ENCODE results near the gene CLN6. TPM values are rescaled to one million over a fixed set of nuclear protein-coding genes. Genes with fewer than 3 reads are reported as not detected.

The CLN6 gene
- total and polyA plus RNA-seq, 2 experiments from 2014 or later, result 10.7 to 18.7 TPM

DNA sequence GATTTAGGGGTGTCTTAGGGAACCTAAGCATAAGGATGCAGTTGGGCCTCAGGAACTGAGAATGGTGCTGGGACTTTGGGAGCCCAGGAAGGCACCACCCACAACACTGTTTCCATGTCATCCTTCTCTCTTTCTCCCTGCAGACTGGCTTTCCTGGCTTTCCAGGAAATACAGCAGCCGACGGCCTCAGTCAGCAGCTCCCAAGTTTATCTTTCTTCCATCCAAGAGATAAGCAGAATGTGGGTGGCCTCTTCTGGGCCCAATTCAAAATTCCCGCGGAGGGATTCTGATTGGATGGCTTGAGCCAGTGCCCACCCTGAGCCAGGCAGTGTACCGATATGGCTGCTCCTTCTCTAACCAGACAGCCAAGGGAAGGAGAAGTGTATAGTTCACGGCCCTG, 4.5 kb upstream of the CLN6 start:
- H3K79me2 ChIP-seq, result peaks cover 1% of the 10 kb centered on the region
- no peaks in the 10 kb centered on the region for H3K27me3 ChIP-seq
- no peak overlapping the region for H3K4me3 ChIP-seq
- 32% methylated on average over 6 of the region's 6 CpGs for WGBS (ENCODE audit: low lambda C conversion rate, missing lambda C conversion rate)
- H3K4me1 ChIP-seq (ENCODE audit: insufficient read depth), result peaks cover 37% of the 10 kb centered on the region
- peak overlapping the region; percentile 26 for H2AFZ ChIP-seq
- no peaks in the 10 kb centered on the region for H3K9me2 ChIP-seq (replicated peaks; ENCODE audit: insufficient read depth)
- peak; percentile 53 for DNase-seq (ENCODE audit: low spot score)
- no peaks in the 10 kb centered on the region for H3K36me3 ChIP-seq (replicated peaks; ENCODE audit: insufficient read depth, low read depth)
- no peaks in the 10 kb centered on the region for H3K9me3 ChIP-seq (ENCODE audit: low read depth)
- H4K20me1 ChIP-seq (ENCODE audit: insufficient read depth, poor library complexity, severe bottlenecking), result no peaks in the 10 kb centered on the region
- peak overlapping the region; percentile 51 for H3K4me2 ChIP-seq
- TF ChIP-seq, protein P1, sequence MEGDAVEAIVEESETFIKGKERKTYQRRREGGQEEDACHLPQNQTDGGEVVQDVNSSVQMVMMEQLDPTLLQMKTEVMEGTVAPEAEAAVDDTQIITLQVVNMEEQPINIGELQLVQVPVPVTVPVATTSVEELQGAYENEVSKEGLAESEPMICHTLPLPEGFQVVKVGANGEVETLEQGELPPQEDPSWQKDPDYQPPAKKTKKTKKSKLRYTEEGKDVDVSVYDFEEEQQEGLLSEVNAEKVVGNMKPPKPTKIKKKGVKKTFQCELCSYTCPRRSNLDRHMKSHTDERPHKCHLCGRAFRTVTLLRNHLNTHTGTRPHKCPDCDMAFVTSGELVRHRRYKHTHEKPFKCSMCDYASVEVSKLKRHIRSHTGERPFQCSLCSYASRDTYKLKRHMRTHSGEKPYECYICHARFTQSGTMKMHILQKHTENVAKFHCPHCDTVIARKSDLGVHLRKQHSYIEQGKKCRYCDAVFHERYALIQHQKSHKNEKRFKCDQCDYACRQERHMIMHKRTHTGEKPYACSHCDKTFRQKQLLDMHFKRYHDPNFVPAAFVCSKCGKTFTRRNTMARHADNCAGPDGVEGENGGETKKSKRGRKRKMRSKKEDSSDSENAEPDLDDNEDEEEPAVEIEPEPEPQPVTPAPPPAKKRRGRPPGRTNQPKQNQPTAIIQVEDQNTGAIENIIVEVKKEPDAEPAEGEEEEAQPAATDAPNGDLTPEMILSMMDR (IDR thresholded peaks at IDR 0.05; ENCODE audit: poor library complexity), result no peak
- TF ChIP-seq EZH2phosphoT487 (IDR thresholded peaks at IDR 0.05; ENCODE audit: low read depth, severe bottlenecking, unreplicated experiment), result no peak
- no peak for TF ChIP-seq EZH2 (IDR thresholded peaks at IDR 0.05; ENCODE audit: borderline replicate concordance)
- H3K27ac ChIP-seq, result peak overlapping the region; percentile 6

DNA sequence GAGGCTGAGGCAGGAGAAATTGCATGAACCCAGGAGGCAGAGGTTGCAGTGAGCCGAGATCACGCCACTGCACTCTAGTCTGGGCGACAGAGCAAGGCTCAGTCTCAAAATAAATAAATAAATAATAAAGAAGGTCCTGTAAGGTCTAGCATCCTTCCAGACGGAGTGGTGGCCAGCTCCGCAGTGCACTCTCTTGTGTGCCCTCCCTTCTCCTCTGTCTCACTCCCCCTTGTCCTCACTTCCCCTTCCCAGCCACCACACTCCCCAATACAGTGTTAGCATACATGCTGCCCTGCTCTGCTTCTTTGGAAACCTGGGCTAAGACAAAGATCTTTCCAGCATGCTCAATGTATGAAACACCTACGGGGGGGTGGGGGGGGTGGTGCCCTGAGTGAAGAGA, 3.4 kb upstream of the CLN6 start:
- Histone ChIP-seq H3K27me3 (no peaks in the 10 kb centered on the region), H3K36me3 (replicated peaks; ENCODE audit: insufficient read depth, low read depth) (no peaks in the 10 kb centered on the region), H3K27ac (peak overlapping the region; percentile 56), H3K4me2 (no peak overlapping the region), H3K9me3 (ENCODE audit: low read depth) (no peaks in the 10 kb centered on the region), H4K20me1 (ENCODE audit: insufficient read depth, poor library complexity, severe bottlenecking) (peaks cover 6% of the 10 kb centered on the region), H3K4me3 (no peak overlapping the region), H3K4me1 (ENCODE audit: insufficient read depth) (peaks cover 45% of the 10 kb centered on the region), H3K79me2 (peaks cover 12% of the 10 kb centered on the region), H3K9me2 (replicated peaks; ENCODE audit: insufficient read depth) (no peaks in the 10 kb centered on the region), H2AFZ (no peak overlapping the region)
- WGBS (ENCODE audit: low lambda C conversion rate, missing lambda C conversion rate), result 93% methylated on average over 6 of the region's 6 CpGs
- no peak for TF ChIP-seq EZH2 (IDR thresholded peaks at IDR 0.05; ENCODE audit: borderline replicate concordance)
- no peak for TF ChIP-seq EZH2phosphoT487 (IDR thresholded peaks at IDR 0.05; ENCODE audit: low read depth, severe bottlenecking, unreplicated experiment)
- TF ChIP-seq, protein P1 (IDR thresholded peaks at IDR 0.05; ENCODE audit: poor library complexity), result no peak
- DNase-seq (ENCODE audit: low spot score), result no peak

DNA sequence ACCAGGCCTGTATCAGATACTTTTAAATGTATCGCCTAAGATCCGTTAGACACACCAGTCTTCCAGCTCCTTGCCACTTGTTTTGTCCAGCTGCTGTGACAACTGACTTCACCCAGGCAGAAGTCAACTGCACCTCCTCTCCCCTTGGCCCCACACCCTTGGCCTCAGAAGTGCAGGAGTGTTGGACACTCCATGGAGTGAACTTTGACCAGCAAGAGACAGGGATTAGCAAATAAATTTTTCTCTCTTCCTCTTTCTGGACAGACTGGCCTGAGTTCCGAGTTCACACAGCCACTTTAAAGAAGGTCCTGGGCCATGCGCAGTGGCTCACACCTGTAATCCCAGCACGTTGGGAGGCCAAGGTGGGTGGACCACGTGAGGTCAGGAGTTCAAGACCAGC, 2.9 kb upstream of the CLN6 start:
- H3K4me2 ChIP-seq, result no peak overlapping the region
- peak overlapping the region; percentile 56 for H3K27ac ChIP-seq
- peaks cover 50% of the 10 kb centered on the region for H3K4me1 ChIP-seq (ENCODE audit: insufficient read depth)
- WGBS (ENCODE audit: low lambda C conversion rate, missing lambda C conversion rate), result 82% methylated on average over 6 of the region's 6 CpGs
- H3K36me3 ChIP-seq (replicated peaks; ENCODE audit: insufficient read depth, low read depth), result no peaks in the 10 kb centered on the region
- no peaks in the 10 kb centered on the region for H3K27me3 ChIP-seq
- H3K9me3 ChIP-seq (ENCODE audit: low read depth), result no peaks in the 10 kb centered on the region
- no peak overlapping the region for H3K4me3 ChIP-seq
- DNase-seq (ENCODE audit: low spot score), result no peak
- TF ChIP-seq EZH2 (IDR thresholded peaks at IDR 0.05; ENCODE audit: borderline replicate concordance), result no peak
- TF ChIP-seq EZH2phosphoT487 (IDR thresholded peaks at IDR 0.05; ENCODE audit: low read depth, severe bottlenecking, unreplicated experiment), result no peak
- TF ChIP-seq, protein P1 (IDR thresholded peaks at IDR 0.05; ENCODE audit: poor library complexity), result no peak
- H3K79me2 ChIP-seq, result peaks cover 17% of the 10 kb centered on the region
- H3K9me2 ChIP-seq (replicated peaks; ENCODE audit: insufficient read depth), result no peaks in the 10 kb centered on the region
- H2AFZ ChIP-seq, result no peak overlapping the region
- peaks cover 10% of the 10 kb centered on the region for H4K20me1 ChIP-seq (ENCODE audit: insufficient read depth, poor library complexity, severe bottlenecking)
